Body of pancreas (tissue), 4 donors: Measurements from ENCODE around the gene ZNF154. TPM values are rescaled to one million over a fixed set of nuclear protein-coding genes. Genes with fewer than 3 reads are reported as not detected.

Source experiments
- ATAC-seq: fragments of 150-250 bp; one replicate; pipeline ENCODE4 v1.9.1; 2016
- DNase-seq, 4 donors: peaks; one replicate each; pipeline ENCODE4 v3.0.0-alpha.2; 2019
- H3K27ac ChIP-seq, 4 donors: fragments of 200-600 bp; sonication (generic); 1 replicate in 3 of 4; 2 replicates in 1 of 4; pipeline versions ENCODE4 v1.5.1 to v1.6.1; 2016 to 2019; ENCODE audit warnings: mild to moderate bottlenecking in 1 of 4, mixed read lengths in 1 of 4, moderate library complexity in 1 of 4
- H3K27me3 ChIP-seq, 2 donors: fragments of 200-600 bp; sonication (generic); one replicate each; pipeline ENCODE4 v1.6.0; 2016; ENCODE audit warnings: mild to moderate bottlenecking in 1 of 2
- H3K36me3 ChIP-seq, 2 donors: fragments of 200-600 bp; sonication (generic); replicated peaks in 1 of 2; 2 replicates each; pipeline ENCODE4 v1.5.1; 2016; ENCODE audit warnings: low read depth in 2 of 2; ENCODE audit not compliant: insufficient read depth in 1 of 2
- H3K4me1 ChIP-seq: fragments of 200-600 bp; sonication (generic); one replicate; pipeline ENCODE4 v1.6.0; 2016
- H3K4me3 ChIP-seq, 2 donors: fragments of 200-600 bp; sonication (generic); 1 replicate in 1 of 2; 2 replicates in 1 of 2; pipeline ENCODE4 v1.5.1; 2016 to 2019
- H3K9me3 ChIP-seq, 3 donors: fragments of 200-600 bp; sonication (generic); 1 replicate in 2 of 3; 2 replicates in 1 of 3; pipeline ENCODE4 v1.5.1; 2016
- CTCF ChIP-seq, 7 experiments: fragments of 450-650 bp in 4 of 7; fragments of 200-600 bp in 3 of 7; sonication (generic) in 3 of 7; IDR thresholded peaks; one replicate each; pipeline ENCODE4 v1.5.1; 2016 to 2019; ENCODE audit warnings: antibody characterized with exemption in 7 of 7
- POLR2A ChIP-seq, 3 donors: fragments of 450-650 bp; IDR thresholded peaks; one replicate each; pipeline ENCODE4 v1.6.1; 2016; ENCODE audit warnings: antibody characterized with exemption in 3 of 3, mild to moderate bottlenecking in 2 of 3
- WGBS, 2 donors: methylation state at CpG; one replicate each; pipeline ENCODE4 v1.1.5; 2017; 5-methylcytosine and 5-hydroxymethylcytosine counted together
- intact Hi-C: fragments of 100-400 bp; cut with DNase I; formaldehyde crosslinking; loops from one replicate; pipeline ENCODE4 v1.15.1; 2023
- total RNA-seq, 2 donors: library from RNA; depleted of rRNA; stranded (reverse); fragments of >200 nt; gene quantifications; one replicate each; pipeline ENCODE4 v1.1.0, GENCODE V29; 2016

The ZNF154 gene
- total RNA-seq, 2 donors from 2014 or later: 2.1 to 2.6 TPM

GRCh38 chr19:57653689-57654088 is 55.3 kb downstream of the ZNF154 start:
- 62 to 73% methylated on average over 1 to 2 of the region's 2 CpGs for WGBS, 2 donors
- Histone ChIP-seq H3K27ac (no peak overlapping the region), H3K27me3 (no peaks in the 10 kb centered on the region), H3K36me3 (no peaks in the 10 kb centered on the region), H3K4me1 (peaks cover 5% of the 10 kb centered on the region), H3K9me3 (peaks cover 0 to 19% (median 0%) of the 10 kb centered on the region in 3 donors), H3K4me3 (no peak overlapping the region)
- ATAC-seq (no peak), DNase-seq (no peak)
- no peak for TF ChIP-seq CTCF (IDR thresholded peaks at IDR 0.05)
- TF ChIP-seq POLR2A (IDR thresholded peaks at IDR 0.05): no peak
- intact Hi-C loops: no loop called here

GRCh38 chr19:57651654-57651996 is 57.4 kb downstream of the ZNF154 start:
- intact Hi-C loops: no loop called here
- no peaks in the 10 kb centered on the region for H3K27me3 ChIP-seq
- peaks cover 5% of the 10 kb centered on the region for H3K4me1 ChIP-seq
- no peak overlapping the region for H3K27ac ChIP-seq
- 28 to 31% methylated on average over 6 of the region's 6 CpGs for WGBS, 2 donors
- H3K9me3 ChIP-seq: peaks cover 0 to 22% (median 0%) of the 10 kb centered on the region in 3 donors
- no peak for DNase-seq
- no peak for TF ChIP-seq POLR2A (IDR thresholded peaks at IDR 0.05)
- no peak for ATAC-seq
- no peak overlapping the region for H3K4me3 ChIP-seq
- H3K36me3 ChIP-seq: no peaks in the 10 kb centered on the region

- H3K4me3 ChIP-seq: no peak overlapping the region
- H3K4me1 ChIP-seq: peaks cover 5% of the 10 kb centered on the region
- H3K27ac ChIP-seq: no peak overlapping the region
- TF ChIP-seq CTCF (IDR thresholded peaks at IDR 0.05): no peak
- no peak for TF ChIP-seq POLR2A (IDR thresholded peaks at IDR 0.05)
- H3K36me3 ChIP-seq: no peaks in the 10 kb centered on the region
- ATAC-seq (no peak), DNase-seq (peak in 1 of 4 donors; percentile 5)
- WGBS, 2 donors: 59 to 60% methylated on average over 6 of the region's 6 CpGs
- peaks cover 0 to 22% (median 0%) of the 10 kb centered on the region in 3 donors for H3K9me3 ChIP-seq
- H3K27me3 ChIP-seq: no peaks in the 10 kb centered on the region
- intact Hi-C loops: no loop called here
These were observed 60.5 kb downstream of the ZNF154 start for GRCh38 chr19:57648331-57649003.

Other genes with a start within 250 kb of the ZNF154 start
- 1 to 10 TPM; 2.9 to 7.9 TPM for gene ZNF772, start 231.6 kb downstream of the ZNF154 start, total RNA-seq
- gene ZNF419, start 221.5 kb downstream of the ZNF154 start, total RNA-seq: 10 to 100 TPM in 1 of 2 donors, 1 to 10 TPM in 1; 8.6 to 21.3 TPM
- 1 to 10 TPM; 1.6 to 2.0 TPM for gene ZNF773, start 209.3 kb downstream of the ZNF154 start, total RNA-seq
- 1 to 10 TPM in 1 of 2 donors, under 1 TPM in 1; 0.66 to 2.3 TPM for gene ZNF549, start 181.8 kb downstream of the ZNF154 start, total RNA-seq
- 1 to 10 TPM; 4.9 to 5.7 TPM for gene ZNF550, start 149.3 kb downstream of the ZNF154 start, total RNA-seq
- gene ZNF416, start 130.3 kb downstream of the ZNF154 start, total RNA-seq: 1 to 10 TPM in 1 of 2 donors, under 1 TPM in 1; 0.66 to 2.1 TPM
- 1 to 10 TPM in 1 of 2 donors, under 1 TPM in 1; 0.78 to 3.3 TPM for gene ZIK1, start 125.1 kb downstream of the ZNF154 start, total RNA-seq
- gene ZNF530, start 109.3 kb downstream of the ZNF154 start, total RNA-seq: 1 to 10 TPM in 1 of 2 donors, under 1 TPM in 1; 0.78 to 2.6 TPM
- 10 to 100 TPM in 1 of 2 donors, 1 to 10 TPM in 1; 6.6 to 10.9 TPM for gene ZNF134, start 95.0 kb downstream of the ZNF154 start, total RNA-seq
- gene ZNF211, start 76.0 kb downstream of the ZNF154 start, total RNA-seq: 1 to 10 TPM; 3.6 to 9.9 TPM
- not detected for gene ZSCAN4, start 40.3 kb downstream of the ZNF154 start, total RNA-seq
- gene ZNF551, start 27.2 kb downstream of the ZNF154 start, total RNA-seq: 1 to 10 TPM; 2.3 to 2.9 TPM
- 1 to 10 TPM; 2.1 to 3.3 TPM for gene ZNF671, start 18.4 kb upstream of the ZNF154 start, total RNA-seq
- gene ZNF776, start 37.6 kb upstream of the ZNF154 start, total RNA-seq: 1 to 10 TPM; 4.3 to 8.8 TPM
- 10 to 100 TPM in 1 of 2 donors, 1 to 10 TPM in 1; 4.2 to 33.6 TPM for gene ZNF586, start 60.5 kb upstream of the ZNF154 start, total RNA-seq
- 10 to 100 TPM in 1 of 2 donors, 1 to 10 TPM in 1; 9.6 to 71.5 TPM for gene ZNF552, start 105.7 kb upstream of the ZNF154 start, total RNA-seq
- gene ZNF587B, start 121.1 kb upstream of the ZNF154 start, total RNA-seq: 10 to 100 TPM; 18.7 to 36.6 TPM
- gene ZNF587, start 140.7 kb upstream of the ZNF154 start, total RNA-seq: 10 to 100 TPM; 13.7 to 20.1 TPM
- 10 to 100 TPM in 1 of 2 donors, 1 to 10 TPM in 1; 6.5 to 30.7 TPM for gene ZNF814, start 179.8 kb upstream of the ZNF154 start, total RNA-seq
- gene ZNF417, start 207.4 kb upstream of the ZNF154 start, total RNA-seq: 1 to 10 TPM; 7.3 to 7.6 TPM
- 10 to 100 TPM in 1 of 2 donors, 1 to 10 TPM in 1; 2.6 to 15.3 TPM for gene ZNF418, start 226.2 kb upstream of the ZNF154 start, total RNA-seq
- 1 to 10 TPM; 3.6 to 6.9 TPM for gene ZNF256, start 238.5 kb upstream of the ZNF154 start, total RNA-seq